Ecto neural progenitor cell (in vitro differentiated cells): ENCODE results near the gene B4GAT1.
"Not testable (repeated sequence)": the region's sequence is repeated elsewhere in the genome, so short reads cannot be mapped to it uniquely, and the experiment has no call there.

ENCODE experiments used
- DNase-seq: peaks from one replicate; pipeline ENCODE4 v3.0.0-alpha.2; 2018; ENCODE audit warnings: low spot score

The B4GAT1 gene

DNA sequence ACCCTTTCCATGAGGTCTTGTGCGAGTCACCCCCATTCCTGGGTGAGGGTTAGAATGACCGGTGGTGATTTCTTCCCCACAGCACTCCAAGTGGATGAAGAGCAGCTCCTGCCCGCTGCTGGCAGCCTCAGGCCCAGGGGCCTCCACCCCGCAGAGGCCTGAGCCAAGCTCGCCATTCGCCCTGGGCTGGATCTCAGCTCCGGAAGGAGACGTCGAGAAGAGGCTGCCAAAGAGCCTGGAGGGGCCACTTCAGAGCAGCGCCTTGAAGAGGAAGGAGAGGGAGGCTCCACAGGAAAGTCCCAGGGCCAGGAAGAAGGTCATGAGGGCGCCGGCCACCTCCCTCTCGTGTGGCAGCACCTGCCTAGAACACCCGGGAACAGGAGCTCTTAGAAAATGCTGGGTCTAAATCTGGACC is 15.8 kb upstream of the B4GAT1 start:
- no peak for DNase-seq

DNA sequence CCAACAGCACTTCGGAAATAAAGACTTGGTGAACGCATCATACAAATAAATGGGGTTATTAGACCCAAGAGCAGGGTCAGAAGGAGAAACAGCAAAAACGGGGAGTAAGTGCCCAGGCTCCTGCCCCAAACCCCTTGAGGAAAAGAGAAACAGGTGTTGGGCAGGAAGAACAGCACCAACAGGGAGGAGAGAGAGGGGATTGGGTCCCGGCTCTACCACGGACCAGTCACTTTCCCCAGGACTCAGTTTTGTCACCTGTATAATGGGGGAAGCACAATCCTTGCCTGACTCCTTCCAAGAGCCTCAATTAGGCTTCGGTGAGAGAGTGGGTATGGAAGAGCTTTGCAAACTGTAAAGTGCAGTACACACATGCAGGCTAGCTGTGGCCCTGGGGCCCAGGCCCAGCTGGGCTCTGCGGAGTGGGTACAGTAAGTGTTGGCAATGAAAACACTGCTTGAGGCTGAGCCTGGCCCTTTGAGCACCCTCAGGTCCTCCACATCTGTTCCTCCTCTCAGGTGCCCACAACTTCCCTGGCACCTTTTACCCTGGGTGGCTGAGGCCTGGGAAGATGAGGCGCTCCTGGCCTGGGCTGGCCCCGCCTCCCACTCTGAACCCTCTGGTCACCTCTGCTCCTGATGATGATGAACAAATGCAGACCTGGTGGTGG is 15.2 kb upstream of the B4GAT1 start:
- DNase-seq: no peak

GRCh38 chr11:66361502-66361941 is 14.1 kb upstream of the B4GAT1 start:
- DNase-seq: no peak

DNA sequence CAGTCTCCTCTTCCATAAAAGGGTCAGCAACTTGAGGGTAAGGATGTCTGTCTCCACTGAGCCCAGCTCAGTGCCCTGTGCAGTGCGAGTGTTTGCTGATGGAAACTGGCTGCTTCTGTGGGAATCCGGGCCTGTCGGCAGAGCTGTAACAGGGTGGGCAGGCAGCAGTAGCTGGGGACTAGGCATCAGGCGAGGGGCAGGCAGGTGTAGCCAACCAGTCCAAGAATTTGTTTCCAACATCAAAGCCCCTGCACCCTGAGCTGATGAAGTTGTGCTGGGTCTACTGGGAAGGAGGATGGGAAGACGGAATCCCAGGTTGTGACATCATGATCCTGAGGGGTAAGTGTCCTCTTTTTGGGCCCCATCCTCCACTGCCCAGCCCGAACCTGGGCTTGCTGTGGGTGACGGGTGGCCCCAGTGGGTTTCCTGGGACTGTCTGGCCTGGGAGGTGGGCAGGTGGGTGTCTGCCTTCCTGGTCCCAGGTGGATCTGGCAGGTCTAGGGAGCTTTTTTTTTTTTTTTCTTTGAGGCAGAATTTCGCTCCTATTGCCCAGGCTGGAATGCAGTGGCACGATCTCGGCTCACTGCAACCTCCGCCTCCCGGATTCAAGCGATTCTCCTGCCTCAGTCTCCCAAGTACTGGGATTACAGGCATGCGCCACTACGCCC is 13.1 kb upstream of the B4GAT1 start:
- DNase-seq: no peak

DNA sequence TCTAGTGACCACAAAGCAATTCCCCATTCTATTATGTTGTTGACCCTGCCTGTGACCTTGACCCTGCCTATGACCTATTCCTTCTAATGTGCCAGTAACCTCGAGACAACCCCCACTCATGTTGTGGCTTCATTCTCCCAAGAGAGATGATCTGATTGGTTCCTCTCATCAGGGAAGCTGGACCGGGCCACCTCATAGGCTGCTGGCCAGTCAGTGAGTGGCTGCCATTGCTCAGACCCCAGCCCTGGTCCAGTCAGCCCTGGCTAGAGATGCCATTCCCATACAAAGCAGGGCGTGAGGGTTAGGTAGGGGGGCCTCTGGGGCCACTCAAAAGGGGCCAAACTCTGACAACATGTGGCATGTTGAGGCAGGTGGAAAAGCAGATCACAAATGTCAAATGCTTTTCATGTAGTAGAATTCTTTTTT is 12.2 kb upstream of the B4GAT1 start:
- DNase-seq: no peak

DNA sequence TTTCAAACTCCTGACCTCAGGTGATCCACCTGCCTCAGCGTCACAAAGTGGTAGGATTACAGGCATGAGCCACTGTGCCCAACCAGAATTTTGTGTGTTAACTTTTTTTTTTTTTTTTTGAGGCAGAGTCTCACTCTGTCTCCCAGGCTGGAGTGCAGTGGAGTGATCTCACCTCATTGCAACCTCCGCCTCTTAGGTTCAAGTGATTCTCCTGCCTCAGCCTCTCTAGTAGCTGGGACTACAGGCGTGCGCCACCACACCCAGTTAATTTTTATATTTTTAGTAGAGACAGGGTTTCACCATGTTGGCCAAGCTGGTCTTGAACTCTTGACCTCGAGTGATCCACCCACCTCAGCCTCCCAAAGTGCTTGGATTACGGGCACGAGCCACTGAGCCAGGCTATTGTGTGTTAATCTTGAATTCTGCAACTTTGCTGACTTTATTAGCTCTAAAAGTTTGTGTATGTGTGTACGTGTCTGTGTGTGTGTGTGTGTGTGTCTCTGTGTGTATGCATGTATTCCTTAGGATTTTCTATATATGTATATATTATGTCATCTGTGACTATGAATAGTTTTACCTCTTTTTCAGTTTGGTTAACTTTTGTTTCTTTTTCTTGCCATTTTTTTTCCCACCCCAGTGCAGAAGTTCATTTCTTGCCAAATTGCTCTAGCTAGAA is 3.3 kb upstream of the B4GAT1 start:
- DNase-seq: not testable (repeated sequence)

DNA sequence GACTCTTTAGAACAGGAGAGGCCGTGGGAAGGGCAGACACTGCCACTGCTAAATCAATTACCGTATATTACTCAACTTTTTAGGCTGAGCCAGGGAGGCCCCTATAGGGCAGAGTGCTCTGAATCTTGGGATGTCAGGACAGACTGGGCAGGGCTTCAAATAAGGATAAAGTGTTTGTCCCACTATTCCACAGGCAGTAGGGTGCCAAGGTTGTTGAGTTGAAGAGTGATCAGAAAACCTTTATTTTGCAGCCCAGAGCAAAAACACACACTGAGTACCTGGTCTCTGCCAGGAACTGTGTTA is 1.6 kb upstream of the B4GAT1 start:
- DNase-seq: peak; percentile 37

DNA sequence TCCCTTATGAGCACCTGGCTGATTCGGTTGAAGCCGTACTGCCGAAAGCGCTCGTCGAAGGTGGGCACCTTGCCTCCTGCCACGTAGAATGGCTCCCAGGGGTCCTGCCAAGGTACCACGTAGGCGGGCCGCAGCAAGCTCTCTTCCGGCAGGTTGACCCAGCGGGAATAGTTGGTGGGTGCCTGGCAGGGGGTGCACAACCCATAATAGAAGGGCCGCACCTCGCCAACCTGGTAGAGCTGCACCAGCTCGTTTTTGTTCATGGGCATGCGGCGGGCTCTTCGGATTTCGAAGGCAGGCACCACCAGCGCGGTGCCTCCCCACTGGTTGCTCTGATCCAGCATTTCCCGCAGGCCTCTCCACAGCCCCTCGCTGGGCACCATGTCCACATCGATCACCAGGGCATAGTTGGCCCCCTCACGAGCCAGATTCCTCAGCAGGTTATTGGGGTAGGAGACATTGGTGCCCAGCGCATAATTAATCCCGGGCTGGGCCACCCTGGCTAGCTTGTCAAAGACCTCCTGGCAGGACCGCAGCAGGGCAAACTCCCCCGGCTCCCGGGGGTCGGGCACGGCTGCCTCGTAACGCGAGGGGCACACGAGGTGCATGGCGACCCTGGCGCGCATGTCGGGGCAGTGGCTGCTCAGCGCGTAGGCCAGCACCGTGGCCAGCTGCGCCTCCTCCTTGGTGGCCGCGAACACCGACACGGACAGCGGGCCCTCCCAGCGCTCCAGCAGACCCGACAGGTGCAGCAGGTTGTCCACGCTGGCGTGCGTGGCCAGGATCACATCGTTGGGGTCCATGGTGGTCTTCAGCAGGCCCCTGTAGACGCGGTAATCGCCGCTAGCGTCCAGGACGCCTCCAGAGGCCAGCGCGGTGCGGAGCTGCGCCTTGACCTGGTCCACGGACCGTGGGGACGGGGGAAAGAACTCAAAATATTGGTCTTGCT is 679 bp downstream of the B4GAT1 start:
- peak; percentile 62 for DNase-seq

GRCh38 chr11:66345316-66345649 is 2.1 kb downstream of the B4GAT1 start:
- DNase-seq: no peak

- DNase-seq: peak; percentile 99
Measured at GRCh38 chr11:66344550-66345315, 2.7 kb downstream of the B4GAT1 start, which contains the start of gene BRMS1. Gene BRMS1, minus strand, starts transcription at chr11:66345104. Its CDS starts 2,870 bp downstream, at chr11:66342234.

DNA sequence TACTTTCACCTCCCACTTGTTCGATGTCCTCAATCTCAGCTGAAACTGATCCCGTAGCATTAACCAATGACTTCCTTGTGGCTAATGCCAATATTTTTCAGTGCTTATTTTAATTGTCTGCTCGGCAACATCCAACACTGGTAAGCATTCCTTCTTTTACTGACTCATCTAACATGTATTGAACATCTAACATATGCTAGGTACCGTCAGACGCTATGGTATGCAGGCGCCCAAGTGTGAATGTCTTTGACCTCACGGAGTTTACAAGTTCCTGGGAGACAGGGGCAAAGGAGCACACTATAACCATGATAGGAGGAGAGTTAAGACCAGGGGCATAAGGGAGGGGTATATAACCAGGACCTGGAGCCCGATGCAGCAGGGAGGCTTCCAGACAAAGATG is 4.3 kb downstream of the B4GAT1 start:
- no peak for DNase-seq

GRCh38 chr11:66341502-66342126 is 5.8 kb downstream of the B4GAT1 start:
- peak; percentile 41 for DNase-seq

DNA sequence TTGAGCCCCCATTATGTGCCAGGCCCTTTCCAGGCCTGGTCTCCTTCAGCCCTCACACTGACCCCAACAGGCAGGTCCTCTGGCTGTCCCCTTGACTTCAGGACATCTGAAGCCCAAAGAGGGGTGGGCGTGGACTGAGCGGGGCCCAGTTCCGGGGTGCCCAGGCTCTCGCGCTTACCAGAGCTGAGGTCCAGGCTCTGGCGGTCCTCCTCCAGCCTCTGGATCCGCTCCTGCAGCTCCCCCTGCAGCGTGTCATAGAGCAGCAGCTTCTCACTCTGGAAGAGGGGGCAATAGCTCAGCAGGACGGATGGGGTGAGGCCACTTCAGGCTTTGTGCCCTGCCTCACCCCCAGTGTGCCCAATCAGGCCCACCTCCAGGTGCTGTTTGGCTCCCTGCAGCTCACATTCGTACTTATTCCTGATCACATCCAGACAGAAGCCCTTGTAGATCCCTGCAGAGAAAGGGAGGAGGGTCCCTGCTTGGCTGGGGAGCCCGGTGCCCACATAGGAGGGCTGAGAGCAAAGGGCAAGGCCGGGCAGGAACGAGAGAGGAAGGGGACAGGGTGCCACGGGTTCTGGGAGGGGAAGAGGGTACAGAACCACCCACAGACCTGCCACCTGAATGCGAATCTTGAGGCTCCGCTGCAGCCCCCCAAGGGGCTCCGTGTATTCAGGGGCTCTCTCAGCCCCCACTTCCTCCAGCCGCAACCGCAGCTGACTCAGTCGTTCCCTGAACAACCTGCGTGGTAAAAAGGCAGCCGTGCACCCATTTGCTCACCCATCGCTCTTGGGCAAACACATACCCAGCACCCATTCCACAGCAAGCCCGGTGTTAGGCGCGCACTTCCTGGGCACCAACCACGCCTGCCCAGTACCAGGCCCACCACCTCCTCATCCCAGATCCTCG is 6.6 kb downstream of the B4GAT1 start:
- peak; percentile 44 for DNase-seq

- DNase-seq: no peak
Measured at GRCh38 chr11:66339686-66340483, 7.5 kb downstream of the B4GAT1 start.

DNA sequence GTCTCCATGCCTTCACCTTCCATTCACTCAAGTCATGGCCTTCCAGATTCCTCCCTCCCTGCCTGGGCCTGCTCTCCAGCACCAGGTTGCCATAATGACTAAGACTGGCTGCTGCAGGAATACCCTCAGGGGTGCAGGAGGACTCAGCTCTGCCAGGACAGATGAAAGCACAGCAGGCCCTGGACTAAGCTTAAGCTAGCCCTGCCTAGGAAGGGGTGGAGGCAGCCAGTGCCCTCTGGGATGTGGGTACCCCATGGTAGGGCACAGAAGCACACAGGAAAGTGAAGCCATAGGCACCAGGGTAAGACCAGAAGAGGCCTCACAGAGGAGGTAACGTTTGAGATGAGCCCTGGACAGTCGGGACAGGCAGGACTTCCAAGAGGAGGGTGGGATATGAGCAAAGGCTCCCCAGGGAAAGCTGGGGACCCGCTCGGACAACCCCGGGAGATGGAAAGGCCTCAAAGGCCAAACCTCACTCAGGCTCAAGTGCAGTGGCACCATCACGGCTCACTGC is 8.2 kb downstream of the B4GAT1 start:
- no peak for DNase-seq

GRCh38 chr11:66338276-66339161 is 8.9 kb downstream of the B4GAT1 start:
- DNase-seq: peak; percentile 42

DNA sequence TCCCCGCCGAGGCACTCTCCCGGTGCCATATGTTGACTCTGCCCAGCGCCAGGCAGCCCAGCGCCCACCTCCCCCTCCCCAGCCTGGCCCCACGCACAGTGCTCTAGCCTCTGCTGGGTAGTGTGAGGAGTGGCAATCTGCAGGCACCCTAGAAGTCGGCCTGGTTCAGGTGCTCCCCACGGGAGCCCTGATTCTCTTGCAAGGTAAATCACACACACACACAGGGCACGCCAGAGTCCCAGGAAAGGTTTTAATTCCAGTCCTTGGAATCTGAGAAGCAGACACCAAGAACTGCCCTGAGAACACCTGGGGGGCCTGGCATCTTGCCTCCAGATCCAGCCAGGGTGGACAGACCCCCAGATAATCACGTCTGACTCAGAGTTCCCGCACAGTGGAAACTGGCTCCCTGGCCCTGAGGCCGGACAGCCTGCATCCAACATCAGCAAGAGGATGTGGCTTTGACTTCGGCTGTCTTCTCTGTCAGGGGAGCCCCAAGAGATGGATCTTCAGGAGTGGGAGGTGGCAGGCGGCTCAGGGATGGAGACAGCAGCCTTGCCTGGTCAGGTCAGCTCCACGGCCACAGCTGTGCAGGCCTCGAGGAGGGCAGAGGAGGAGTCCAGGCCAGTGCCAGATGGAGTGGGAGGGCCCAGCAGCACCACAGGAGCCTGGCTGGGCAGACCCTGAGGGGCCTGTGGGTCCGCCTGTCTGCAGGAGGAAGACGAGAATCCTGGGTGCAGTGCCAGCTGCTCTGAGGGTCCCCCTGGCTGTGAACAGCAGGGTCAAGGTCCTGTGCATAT is 10.1 kb downstream of the B4GAT1 start:
- DNase-seq: peak; percentile 48
